DOHH2 (cell line): Measurements from ENCODE around the gene SCAPER.

ENCODE experiments used
- CTCF ChIP-seq: fragments of 200-600 bp; sonication (generic); IDR thresholded peaks from one replicate; pipeline ENCODE4 v1.5.1; 2014; ENCODE audit warnings: antibody characterized with exemption, mild to moderate bottlenecking, low read depth, low read length; ENCODE audit not compliant: poor library complexity, severe bottlenecking
- EZH2phosphoT487 ChIP-seq: fragments of 200-600 bp; sonication (generic); IDR thresholded peaks from 2 replicates; pipeline ENCODE4 v1.6.1; 2017; ENCODE audit warnings: borderline replicate concordance, mild to moderate bottlenecking, antibody characterized with exemption, low read length, moderate library complexity, mixed read lengths

GRCh38 chr15:76772776-76773175 lies 132.4 kb downstream of the SCAPER start:
- TF ChIP-seq CTCF (no peak), EZH2phosphoT487 (no peak)
